ENCODE measurements around the gene LVRN. TPM values are rescaled to one million over a fixed set of nuclear protein-coding genes. Genes with fewer than 3 reads are reported as not detected.

LVRN gene
- total and polyA plus RNA-seq, 2 of the 13 experiments (the other 11 are each of a cell fraction or from before 2014, with no cell fraction given) = 0.09 to 0.20 TPM

- no peak for ATAC-seq
- Histone ChIP-seq H2AFZ (ENCODE audit: low read length) (no peak overlapping the region), H4K20me1 (ENCODE audit: insufficient read depth, low read length) (no peaks in the 10 kb centered on the region), H3K27me3 (ENCODE audit: control insufficient read depth in 1 of 2, insufficient read depth in 2 of 2, low read length in 2 of 2) (peaks cover 0 to 8% of the 10 kb centered on the region in 2 experiments; a peak in 3 of 5 replicates), H3K9ac (ENCODE audit: insufficient read depth, low read depth, low read length) (no peak overlapping the region), H3K4me3 (replicated peaks in 1 of 3; ENCODE audit: insufficient read depth in 1 of 3, low read depth in 2 of 3, low read length in 3 of 3) (no peak overlapping the region), H3K79me2 (ENCODE audit: insufficient read depth, low read length) (no peaks in the 10 kb centered on the region), H3K36me3 (replicated peaks in 1 of 2; ENCODE audit: control insufficient read depth in 1 of 2, insufficient read depth in 2 of 2, low read length in 2 of 2) (no peaks in the 10 kb centered on the region), H3K9me3 (ENCODE audit: low read length) (no peaks in the 10 kb centered on the region), H3K27ac (ENCODE audit: extremely low read length, insufficient read depth, low read length) (no peak overlapping the region), H3K4me2 (ENCODE audit: low read depth, low read length) (no peak overlapping the region), H3K4me1 (ENCODE audit: insufficient read depth, low read length) (no peaks in the 10 kb centered on the region)
- no peak for FAIRE-seq
- in situ Hi-C loops (cut with HindIII; ENCODE audit: extremely low pct_ligation_motif_present, low pct_unique_long_range_greater_than_20kb) (no loop called here), intact Hi-C loops (cut with micrococcal nuclease; ENCODE audit: unreplicated experiment) (no loop called here)
- WGBS (ENCODE audit: low lambda C conversion rate) = 46% methylated on average over 5 of the region's 5 CpGs
- BruUV-seq (replicated peaks) = no TSS peak
- ChIA-PET POLR2A (no interaction called here), CTCF (ENCODE audit: low intra/inter-chr PET ratio, low total read pairs) (no interaction called here)
- TF ChIP-seq SNAPC4 (CRISPR knock-in tag; IDR thresholded peaks at IDR 0.05) = no peak
- TF ChIP-seq, protein P1, sequence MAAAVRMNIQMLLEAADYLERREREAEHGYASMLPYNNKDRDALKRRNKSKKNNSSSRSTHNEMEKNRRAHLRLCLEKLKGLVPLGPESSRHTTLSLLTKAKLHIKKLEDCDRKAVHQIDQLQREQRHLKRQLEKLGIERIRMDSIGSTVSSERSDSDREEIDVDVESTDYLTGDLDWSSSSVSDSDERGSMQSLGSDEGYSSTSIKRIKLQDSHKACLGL (CRISPR knock-in tag; IDR thresholded peaks at IDR 0.05) = no peak
- no peak for TF ChIP-seq KMT2A (CRISPR knock-in tag; IDR thresholded peaks at IDR 0.05)
- TF ChIP-seq NFKB2 (CRISPR knock-in tag; IDR thresholded peaks at IDR 0.05; ENCODE audit: borderline replicate concordance) = no peak
- no peak for TF ChIP-seq ZFP36L1 (CRISPR knock-in tag; IDR thresholded peaks at IDR 0.05)
- no peak for TF ChIP-seq ZNF383 (CRISPR knock-in tag; IDR thresholded peaks at IDR 0.05; ENCODE audit: borderline replicate concordance)
- DNase-seq (ENCODE audit: low spot score) = no peak
Measured at GRCh38 chr5:116035123-116035522, 72.8 kb downstream of the LVRN start.
